Spleen (tissue), 7 donors: Measurements from ENCODE around the gene ERICH2.

Source experiments
- POLR2A ChIP-seq, 3 donors: fragments of 450-650 bp; IDR thresholded peaks; one replicate each; pipeline ENCODE4 v1.5.1; 2017; ENCODE audit warnings: antibody characterized with exemption in 3 of 3, mild to moderate bottlenecking in 1 of 3
- TF ChIP-seq, protein P1 (sequence below), 11 experiments: fragments of 200-600 bp in 7 of 11; fragments of 450-650 bp in 4 of 11; sonication (generic) in 4 of 11; IDR thresholded peaks in 8 of 11; conservative IDR thresholded peaks in 3 of 11; 1 replicate in 7 of 11; 2 replicates in 4 of 11; pipeline versions ENCODE4 v1.4.0 to v1.8.0; 2016 to 2021; ENCODE audit warnings: antibody characterized with exemption in 11 of 11, inconsistent platforms in 4 of 11, mild to moderate bottlenecking in 1 of 11
- donor health status: DM: no; HTN: no; CAD: no; lungs with moderate emphysema.
- donor health status: DM: no; HTN: no; CAD: no.
- donor health status: DM: no; HTN: no; CAD: no.

DNA sequence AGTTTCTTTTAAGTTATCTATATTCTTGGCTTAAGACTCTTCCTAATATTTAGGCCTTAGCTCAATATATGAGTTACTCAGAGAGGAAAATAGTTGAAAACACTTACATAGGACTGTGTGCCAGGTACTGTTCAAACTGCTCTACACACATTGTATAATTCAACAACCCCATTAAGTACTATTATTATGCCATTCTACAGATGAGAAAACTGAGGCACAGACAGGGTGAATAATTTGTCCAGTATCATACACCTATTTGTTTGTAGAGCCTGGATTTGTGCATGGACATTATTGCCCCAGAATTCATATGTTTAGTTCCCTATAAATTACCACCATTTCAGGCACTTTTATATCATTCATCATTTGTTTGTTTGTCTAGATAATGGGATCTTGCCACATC, 28.8 kb downstream of the ERICH2 start:
- TF ChIP-seq, protein P1, sequence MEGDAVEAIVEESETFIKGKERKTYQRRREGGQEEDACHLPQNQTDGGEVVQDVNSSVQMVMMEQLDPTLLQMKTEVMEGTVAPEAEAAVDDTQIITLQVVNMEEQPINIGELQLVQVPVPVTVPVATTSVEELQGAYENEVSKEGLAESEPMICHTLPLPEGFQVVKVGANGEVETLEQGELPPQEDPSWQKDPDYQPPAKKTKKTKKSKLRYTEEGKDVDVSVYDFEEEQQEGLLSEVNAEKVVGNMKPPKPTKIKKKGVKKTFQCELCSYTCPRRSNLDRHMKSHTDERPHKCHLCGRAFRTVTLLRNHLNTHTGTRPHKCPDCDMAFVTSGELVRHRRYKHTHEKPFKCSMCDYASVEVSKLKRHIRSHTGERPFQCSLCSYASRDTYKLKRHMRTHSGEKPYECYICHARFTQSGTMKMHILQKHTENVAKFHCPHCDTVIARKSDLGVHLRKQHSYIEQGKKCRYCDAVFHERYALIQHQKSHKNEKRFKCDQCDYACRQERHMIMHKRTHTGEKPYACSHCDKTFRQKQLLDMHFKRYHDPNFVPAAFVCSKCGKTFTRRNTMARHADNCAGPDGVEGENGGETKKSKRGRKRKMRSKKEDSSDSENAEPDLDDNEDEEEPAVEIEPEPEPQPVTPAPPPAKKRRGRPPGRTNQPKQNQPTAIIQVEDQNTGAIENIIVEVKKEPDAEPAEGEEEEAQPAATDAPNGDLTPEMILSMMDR (IDR thresholded peaks at IDR 0.05 in 8 of 11, conservative IDR thresholded peaks at IDR 0.05 in 3 of 11): no peak
- no peak for TF ChIP-seq POLR2A (IDR thresholded peaks at IDR 0.05)
